ENCODE measurements around the gene C17orf58. TPM values are rescaled to one million over a fixed set of nuclear protein-coding genes. Genes with fewer than 3 reads are reported as not detected.

Gene C17orf58
- total and polyA plus RNA-seq, 2 of the 4 experiments (the other 2 are of a cell fraction): 7.2 to 10.2 TPM

DNA sequence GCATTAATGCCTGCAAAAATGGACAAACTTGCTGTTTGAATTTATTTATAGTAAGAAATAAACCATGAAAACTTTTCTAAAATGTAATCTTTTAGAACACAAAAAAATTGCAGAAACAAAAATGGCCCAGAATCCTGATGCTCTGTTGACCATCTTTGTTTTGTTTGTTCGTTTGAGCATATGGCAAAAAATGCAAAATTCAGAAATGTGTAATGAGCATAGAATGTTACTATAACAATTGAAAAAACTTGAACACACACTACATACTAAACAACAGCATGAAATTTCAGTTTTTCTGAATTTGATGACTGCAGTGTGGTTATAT is 38.1 kb upstream of the C17orf58 start:
- Histone ChIP-seq H3K56ac (ENCODE audit: extremely low read depth, insufficient read depth, low read length) (peak overlapping the region; percentile 36; the same call in 1 of the 2 replicates), H3K9ac (ENCODE audit: low read depth, low read length) (no peak overlapping the region), H4K20me1 (ENCODE audit: insufficient read depth, low read length) (no peaks in the 10 kb centered on the region), H3K27ac (ENCODE audit: insufficient read depth, low read length) (no peak overlapping the region), H3K4me3 (ENCODE audit: insufficient read depth, low read depth, low read length) (no peak overlapping the region), H3K79me1 (ENCODE audit: low read depth in 1 of 2, low read length in 2 of 2) (peaks cover 5 to 16% of the 10 kb centered on the region in 2 experiments; a peak in 3 of 4 replicates), H3K18ac (ENCODE audit: low read depth, low read length) (no peak overlapping the region; the same call in 1 of the 2 replicates), H3K9me3 (ENCODE audit: control insufficient read depth, insufficient read depth, low read length) (no peaks in the 10 kb centered on the region), H3K36me3 (ENCODE audit: control insufficient read depth, insufficient read depth, low read length) (peaks cover 12% of the 10 kb centered on the region), H2BK120ac (ENCODE audit: low read depth, low read length) (0 out of 2 replicates have a peak overlapping the region, but pooled peaks have one; percentile 52), H3K4me2 (ENCODE audit: low read depth, low read length) (0 out of 2 replicates have a peak overlapping the region, but pooled peaks have one; percentile 4), H3K4ac (ENCODE audit: low read depth, low read length) (no peak overlapping the region; the same call in 1 of the 2 replicates), H2AK9ac (replicated peaks; ENCODE audit: low read depth, low read length, poor library complexity) (no peak overlapping the region), H4K5ac (ENCODE audit: low read depth, low read length) (peak overlapping the region; percentile 68; the same call in 1 of the 2 replicates), H3K9me1 (ENCODE audit: insufficient read depth, low read length) (no peaks in the 10 kb centered on the region), H2AFZ (replicated peaks; ENCODE audit: low read length, poor library complexity) (peak overlapping the region; percentile 89), H4K8ac (ENCODE audit: low read depth in 2 of 2, low read length in 2 of 2) (peak overlapping the region; percentile 5 to 81; a peak in 3 of 4 replicates), H3K14ac (replicated peaks; ENCODE audit: low read depth, low read length) (0 out of 2 replicates have a peak overlapping the region, but pooled peaks have one; percentile 45), H2BK20ac (ENCODE audit: low read depth, low read length) (0 out of 2 replicates have a peak overlapping the region, but pooled peaks have one; percentile 20), H3K23ac (ENCODE audit: low read depth, low read length) (no peak overlapping the region), H3K27me3 (ENCODE audit: control insufficient read depth, insufficient read depth, low read length) (no peaks in the 10 kb centered on the region), H3K4me1 (ENCODE audit: control insufficient read depth, insufficient read depth, low read length) (no peaks in the 10 kb centered on the region; the same call in 1 of the 2 replicates), H4K91ac (ENCODE audit: insufficient read depth, low read depth, low read length) (no peak overlapping the region), H2BK5ac (ENCODE audit: low read depth, low read length, poor library complexity, severe bottlenecking) (peak overlapping the region; percentile 49), H2AK5ac (ENCODE audit: low read depth, low read length) (no peak overlapping the region), H2BK15ac (ENCODE audit: low read depth, low read length) (no peak overlapping the region)
- ATAC-seq (ENCODE audit: low read depth) (no peak), DNase-seq (no peak)
- no CpG with 5 or more reads among the region's 1 CpG for WGBS, 2 experiments (ENCODE audit: extremely low coverage in 2 of 2, insufficient read length in 1 of 2)
- TF ChIP-seq USF2 (IDR thresholded peaks at IDR 0.05; ENCODE audit: low read depth, low read length) (no peak), POLR2A (IDR thresholded peaks at IDR 0.05; ENCODE audit: low read depth, low read length) (no peak), MXI1 (IDR thresholded peaks at IDR 0.05; ENCODE audit: borderline replicate concordance, low read depth, low read length) (no peak)
- dilution Hi-C loops (cut with HindIII; ENCODE audit: low sequenced_read_pairs, unreplicated experiment): no loop called here
- no TSS peak for BruUV-seq (replicated peaks)
- CTCF ChIA-PET: no interaction called here
- in situ Hi-C loops (cut with MboI; ENCODE audit: low sequenced_read_pairs): no loop called here
- intact Hi-C loops (cut with micrococcal nuclease): no loop called here
- POLR2A ChIA-PET (ENCODE audit: unreplicated experiment): no interaction called here

Measured in IMR-90 (cell line).